NCI-H187 (cell line): ENCODE measurements around the gene UBE2I.
"Not testable (repeated sequence)": the region's sequence is repeated elsewhere in the genome, so short reads cannot be mapped to it uniquely, and the experiment has no call there.

Experiments
- DNase-seq, 2 experiments: peaks; one replicate each; lab custom pipeline; 2025; lab: John Stamatoyannopoulos, UW

The UBE2I gene

DNA sequence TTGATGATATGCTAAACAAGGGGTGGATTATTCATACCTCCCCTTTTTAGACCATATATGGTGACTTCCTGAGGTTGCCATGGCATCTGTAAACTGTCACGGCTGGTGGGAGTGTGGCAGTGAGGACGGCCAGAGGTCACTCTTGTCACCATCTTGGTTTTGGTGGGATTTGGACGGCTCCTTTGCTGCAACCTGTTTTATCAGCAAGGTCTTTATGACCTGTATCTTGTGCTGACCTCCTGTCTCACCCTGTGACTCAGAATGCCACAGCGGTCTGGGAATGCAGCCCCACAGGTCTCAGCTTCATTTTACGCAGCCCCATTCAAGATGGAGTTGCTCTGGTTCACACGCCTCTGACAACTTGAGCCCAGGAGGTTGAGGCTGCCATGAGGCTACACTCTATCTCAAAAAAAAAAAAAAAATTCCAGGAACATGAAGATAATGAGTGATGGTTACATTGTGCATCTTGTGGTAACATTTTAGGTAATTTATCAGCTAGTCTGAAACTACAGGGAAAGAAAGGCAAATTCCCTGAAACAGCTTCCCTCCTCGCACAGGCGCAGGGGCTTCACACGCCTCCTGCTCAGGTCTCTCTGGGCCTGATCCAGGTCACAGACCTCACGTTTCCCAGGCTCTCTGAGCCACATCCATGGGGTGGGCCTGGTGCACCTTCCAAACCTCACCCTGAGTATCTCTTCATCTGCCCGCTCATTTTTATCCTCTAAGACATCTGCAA lies 15.3 kb upstream of the UBE2I start:
- no peak for DNase-seq

DNA sequence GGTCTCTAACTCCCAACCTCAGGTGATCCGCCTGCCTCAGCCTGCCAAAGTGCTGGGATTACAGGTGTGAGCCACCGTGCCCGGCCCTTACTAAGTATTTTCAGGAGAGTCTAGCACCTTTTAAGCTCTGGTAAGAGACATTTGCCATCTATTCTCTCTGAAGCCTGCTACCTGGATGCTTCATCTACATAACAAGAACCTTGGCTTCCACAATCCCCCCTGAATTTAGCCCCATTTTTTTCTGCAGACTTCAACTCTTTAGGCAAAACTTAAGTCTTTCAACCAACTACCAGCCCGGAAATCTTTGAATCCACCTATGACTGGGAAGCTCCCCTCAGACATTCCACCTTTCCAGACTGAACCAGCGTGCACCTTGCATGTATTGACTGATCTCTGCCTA lies 14.0 kb upstream of the UBE2I start:
- no peak for DNase-seq

DNA sequence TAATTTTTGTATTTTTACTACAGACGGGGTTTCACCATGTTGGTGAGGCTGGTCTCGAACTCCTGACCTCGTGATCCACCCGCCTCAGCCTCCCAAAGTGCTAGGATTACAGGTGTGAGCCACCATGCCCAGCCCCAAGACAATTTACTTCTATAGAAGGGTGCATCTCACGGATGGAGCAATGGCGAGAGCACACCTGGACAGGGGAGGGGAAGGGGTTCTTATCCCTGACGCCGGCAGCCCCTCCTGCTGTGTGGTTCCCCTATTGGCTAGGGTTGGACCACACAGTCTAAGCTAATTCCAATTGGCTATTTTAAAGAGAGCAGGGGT lies 12.8 kb upstream of the UBE2I start:
- DNase-seq = not testable (repeated sequence)

DNA sequence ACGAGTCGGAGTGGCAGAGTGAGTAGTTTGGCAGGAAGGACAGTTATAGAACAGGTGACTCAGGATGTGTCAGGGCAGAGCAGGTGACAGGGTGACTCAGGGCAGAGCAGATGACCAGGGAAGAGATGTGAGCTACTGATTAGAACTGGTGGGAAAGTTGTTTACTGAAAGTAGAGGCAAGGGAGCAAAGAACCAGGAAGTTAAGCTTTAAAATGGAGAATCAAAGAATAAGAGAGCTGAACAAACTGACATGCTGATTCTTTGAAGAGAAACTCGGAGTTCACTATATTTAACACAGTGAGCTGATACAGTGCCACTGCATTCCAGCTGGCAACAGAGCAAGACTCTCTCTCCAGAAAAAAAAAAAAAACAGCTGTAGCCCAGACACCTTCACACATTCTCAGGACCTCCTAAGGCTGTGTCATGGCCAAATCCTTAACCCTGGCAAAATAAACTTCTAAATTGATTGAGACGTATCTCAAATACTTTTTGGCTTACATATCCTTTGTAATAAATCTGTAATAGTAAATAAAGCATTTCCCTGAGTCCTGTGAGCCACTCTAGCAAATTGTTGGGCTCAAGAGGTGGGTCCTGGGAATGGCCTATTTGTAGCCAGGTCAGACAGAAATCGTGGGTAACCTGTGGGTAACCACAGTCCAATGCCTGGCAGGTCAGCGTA lies 12.3 kb upstream of the UBE2I start:
- DNase-seq = no peak

DNA sequence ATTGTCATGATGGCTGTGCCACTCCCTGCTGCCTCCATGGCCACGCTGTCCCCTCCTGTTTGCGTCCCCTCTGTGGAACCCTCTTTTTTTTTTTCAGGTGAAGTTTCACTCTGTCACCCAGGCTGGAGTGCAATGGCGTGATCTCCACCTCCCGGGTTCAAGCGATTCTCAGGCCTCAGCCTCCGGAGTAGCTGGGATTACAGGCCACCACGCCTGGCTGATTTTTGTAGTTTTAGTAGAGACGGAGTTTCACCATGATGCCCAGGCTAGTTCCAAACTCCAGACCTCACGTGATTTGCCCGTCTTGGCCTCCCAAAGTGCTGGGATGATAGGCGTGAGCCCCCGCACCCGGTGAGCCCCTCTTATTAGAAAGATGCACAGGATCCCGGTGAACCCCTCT lies 11.0 kb upstream of the UBE2I start:
- no peak for DNase-seq

DNA sequence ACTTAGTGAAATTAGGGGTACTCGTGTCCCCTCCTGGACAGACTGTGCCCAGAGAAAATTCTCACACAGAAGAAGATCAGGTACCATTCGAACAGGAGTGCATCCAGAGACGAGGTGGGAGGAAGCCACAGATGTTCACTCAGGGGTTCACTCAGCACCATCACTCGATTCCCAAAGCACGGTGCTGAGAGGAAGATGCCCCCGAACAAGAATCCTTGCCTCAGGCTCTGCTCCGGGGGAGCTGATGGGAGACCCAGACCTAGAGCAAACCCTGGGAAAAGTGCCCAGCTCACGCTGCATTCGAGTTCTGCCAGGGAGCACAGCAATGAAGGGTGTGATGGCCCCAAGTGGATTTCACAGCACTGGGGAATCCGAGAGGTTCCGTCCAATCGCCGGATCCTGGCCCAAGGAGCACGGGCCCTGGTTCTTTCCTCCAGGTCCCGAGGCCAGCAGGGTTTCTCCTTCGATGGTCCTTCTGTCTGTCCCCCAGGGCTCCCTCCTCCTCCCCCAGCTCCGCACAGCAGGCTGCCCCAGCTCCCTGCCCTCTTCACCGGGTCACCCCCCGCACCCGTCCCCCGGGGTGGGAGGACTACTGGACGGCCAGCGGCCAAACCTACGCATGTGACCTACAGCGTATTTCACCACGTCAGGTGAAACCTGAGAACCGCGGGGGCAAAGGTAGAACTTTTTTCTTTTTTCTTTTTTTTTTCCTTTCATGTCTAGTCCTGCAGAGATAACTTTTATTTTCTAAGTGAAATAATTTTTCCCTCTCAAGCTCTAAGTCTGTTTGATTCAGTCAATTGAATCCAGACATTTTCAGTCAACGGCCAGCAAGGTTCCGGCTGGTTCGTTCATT lies 10.2 kb upstream of the UBE2I start:
- no peak for DNase-seq

DNA sequence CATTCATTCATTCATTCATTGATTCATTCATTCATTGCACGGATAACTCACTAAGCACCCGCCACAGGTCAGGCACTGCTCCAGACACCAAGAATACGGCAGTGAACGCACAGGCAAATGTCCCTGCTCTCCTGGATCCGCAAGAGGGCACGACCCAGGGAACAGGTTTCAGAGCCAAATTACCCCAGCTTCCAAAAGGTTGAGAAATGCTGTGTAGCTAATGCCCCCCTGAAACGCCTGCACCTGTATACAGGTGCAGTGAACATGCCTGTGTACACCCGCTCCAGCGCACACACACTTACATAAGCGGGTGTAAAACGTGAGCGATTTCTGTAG lies 9.6 kb upstream of the UBE2I start:
- DNase-seq = no peak

DNA sequence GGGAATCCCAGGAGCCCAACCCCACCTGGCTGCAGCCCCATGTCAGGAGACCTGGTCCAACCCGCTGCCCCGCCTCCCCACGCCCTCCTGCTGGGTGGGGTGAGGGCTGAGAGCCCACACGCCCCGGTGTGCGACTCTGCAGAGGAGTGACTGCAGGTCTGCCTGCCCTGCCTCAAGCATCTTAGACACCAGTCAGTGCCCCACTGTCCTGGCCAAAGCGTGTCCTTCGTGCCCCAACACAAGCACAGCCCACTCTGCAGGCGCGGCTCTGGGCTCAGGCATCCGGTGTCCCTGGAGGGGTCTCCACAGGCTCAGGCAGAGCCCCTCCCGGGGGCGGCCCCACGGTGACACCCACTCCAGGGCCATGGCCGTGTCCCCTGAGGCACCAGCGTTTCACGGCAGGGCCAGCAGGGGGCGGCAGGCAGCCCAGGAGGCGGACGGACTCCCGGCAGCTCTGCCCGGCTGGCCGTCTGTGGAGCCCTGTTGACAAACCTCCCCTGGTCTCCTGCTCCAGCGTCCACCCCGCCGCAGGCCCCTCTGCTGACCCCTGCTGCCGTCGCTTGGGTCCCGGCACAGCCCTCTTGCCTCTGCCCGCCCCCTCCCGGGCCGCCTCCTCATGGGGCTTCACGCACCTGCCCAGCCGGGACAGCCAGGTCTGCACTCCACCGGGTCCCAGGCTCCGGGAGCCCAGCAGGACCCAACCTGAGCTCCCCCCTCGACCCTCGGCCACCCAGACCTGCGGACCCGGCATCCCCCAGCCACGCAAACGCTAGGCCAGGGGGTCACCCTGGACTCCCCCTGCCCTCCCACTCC lies 8.6 kb upstream of the UBE2I start:
- DNase-seq = peak; percentile 34 to 62

DNA sequence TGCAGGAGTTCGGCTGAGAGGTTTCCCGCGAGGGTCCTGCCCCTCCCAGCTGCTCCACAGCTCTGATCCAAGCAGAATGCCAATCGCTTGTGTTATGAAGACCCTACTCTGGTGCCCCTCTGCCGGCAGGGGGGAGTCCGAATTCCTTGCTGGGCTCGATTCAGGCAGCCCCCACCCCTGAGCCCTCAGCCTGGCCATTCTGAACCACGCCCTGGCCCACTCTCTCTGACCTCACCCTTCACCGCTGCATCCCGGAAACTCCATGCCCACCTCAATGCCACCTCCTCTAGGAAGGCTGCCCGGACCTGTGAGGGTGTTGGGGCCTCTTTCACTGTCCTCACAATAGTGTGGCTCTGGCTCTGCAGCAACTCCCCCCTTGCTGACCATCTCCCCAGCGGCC lies 7.9 kb upstream of the UBE2I start:
- DNase-seq = no peak

DNA sequence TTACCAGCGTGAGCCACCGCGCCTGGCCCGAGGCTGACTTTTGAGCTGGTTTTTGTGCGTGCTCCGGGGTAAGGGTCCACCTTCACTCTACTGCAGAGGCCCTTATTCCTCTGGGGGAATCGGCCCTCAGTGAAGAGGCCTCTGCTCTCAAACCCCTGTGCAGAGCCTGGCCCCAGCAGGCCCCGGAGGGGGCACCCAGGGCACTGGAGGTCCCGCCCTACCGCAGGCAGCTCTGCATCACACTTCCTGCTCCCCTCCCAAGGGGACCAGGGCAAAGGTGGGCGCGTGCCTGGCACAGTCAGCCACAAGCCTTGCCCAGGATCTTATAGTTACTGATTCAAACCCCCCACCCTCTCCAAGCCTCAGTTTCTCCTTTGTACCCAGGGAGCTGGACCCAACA lies 3.6 kb upstream of the UBE2I start:
- DNase-seq = no peak

DNA sequence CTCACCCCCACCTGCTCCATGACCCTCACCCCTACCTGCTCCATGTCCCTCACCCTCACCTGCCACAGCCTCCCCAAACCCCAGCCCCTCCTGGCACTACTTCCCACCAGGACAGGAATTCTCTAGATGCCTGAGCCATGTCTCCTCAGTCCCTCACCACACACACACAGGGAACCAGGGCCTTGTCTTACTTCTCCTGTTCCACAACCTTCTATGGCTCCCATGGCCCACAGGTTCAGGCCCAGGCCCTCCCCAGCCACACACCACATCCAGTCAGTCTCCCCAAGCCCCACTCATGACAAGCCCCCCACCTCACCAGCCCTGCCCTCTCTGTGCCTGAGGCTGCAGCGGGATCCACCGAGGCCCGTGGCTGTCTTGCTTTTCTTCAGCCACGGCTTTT lies 3.1 kb upstream of the UBE2I start:
- DNase-seq = no peak

DNA sequence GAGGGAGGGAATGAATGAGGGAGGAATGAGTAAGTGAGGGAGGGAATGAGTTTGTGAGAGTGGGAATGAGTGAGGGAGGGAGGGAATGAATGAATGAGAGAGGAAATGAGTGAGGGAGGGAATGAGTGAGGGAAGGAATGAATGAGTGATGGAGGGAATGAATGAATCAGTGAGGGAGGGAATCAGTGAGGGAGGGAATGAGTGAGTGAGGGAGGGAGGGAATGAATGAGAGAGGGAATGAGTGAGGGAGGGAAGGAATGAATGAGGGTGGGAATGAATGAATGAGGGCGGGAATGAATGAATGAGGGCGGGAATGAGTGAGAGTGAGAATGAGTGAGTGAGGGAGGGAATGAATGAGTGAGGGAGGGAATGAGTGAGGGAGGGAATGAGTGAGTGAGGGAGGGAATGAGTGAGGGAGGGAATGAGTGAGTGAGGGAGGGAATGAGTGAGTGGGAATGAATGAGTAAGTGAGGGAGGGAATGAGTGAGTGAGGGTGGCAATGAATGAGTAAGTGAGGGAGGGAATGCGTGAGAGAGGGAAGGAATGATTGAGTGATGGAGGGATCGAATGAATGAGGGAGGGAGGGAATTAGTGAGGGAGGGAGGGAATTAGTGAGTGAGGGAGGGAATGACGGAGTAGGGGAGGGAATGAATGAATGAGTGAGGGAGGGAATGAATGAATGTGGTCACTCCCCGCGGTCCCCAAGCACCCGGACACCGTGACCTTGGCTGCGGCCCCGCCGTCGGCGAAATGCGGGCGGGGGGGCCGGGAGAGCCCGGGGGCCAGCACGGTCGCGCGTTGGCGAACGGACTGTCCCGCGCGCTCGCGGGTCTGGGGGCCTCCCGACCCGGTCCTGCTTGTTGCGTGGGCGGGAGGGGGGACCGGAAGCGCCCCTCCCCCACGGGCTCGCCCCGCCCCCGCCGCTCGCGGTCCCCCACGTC lies 1.1 kb upstream of the UBE2I start:
- no peak for DNase-seq

DNA sequence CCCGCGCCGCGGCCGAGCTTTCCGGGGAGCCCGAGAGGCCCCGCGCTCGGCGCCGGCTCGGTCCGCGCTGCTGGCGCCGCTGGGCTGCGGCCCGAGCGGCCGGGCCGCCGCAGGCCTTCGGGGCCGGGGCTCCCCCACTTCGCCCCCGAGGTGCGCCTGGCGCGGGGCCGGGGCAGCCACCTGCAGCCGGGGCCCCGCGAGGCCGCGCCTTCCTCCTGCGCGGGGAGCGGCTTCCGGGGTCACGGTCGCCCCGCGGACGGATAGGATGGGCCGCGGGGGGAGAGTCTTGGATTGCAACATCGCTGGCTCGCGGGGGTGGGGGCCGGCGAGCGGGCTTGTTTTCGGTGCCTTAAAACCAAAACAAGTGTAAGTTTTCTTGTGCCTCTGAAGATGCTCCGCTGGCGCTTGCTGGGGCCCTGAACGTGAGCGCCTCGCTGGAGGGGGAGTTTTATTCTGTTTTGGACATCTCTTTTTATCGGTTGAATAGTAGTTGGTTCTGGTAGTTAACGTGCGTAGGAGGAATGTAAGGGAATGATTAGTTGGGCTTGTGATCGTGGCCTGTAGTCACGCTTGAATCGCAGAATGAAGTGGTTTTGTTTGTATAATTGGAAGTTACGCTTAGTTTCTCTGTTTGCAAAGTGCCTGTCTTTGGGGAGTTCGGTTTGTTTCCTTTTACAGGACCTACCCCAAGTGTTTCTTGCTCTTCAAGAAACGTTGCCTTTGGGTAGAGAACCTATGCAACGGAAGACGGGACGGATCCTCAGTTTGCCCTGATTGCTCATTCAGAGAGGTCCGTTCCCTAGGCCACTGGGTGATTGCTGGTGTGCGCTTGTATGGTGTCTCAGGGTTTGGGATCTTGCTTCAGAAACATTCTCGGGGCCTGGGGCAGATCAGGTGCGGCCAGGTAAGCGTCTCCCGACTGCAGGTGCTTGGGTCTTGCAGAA lies 724 bp downstream of the UBE2I start:
- DNase-seq = no peak

DNA sequence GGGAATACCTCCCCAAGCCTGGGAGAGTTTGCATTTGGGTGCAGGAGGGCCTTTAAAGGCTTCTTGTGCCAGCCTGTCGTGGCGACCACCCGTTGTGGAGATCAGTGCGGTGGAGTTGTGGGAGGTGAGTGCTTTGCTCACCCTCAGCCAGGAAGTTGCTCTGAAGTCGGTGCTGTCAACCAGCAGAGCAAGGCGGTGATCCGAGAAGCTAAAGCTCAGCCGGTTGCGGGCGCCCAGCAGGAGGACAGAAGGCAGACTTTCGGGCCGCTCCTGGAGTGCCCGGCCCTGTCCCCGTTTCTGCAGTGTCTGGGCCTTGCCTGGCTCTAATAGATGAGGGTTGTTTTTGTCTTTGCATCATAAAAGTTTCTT lies 1.4 kb downstream of the UBE2I start:
- no peak for DNase-seq

DNA sequence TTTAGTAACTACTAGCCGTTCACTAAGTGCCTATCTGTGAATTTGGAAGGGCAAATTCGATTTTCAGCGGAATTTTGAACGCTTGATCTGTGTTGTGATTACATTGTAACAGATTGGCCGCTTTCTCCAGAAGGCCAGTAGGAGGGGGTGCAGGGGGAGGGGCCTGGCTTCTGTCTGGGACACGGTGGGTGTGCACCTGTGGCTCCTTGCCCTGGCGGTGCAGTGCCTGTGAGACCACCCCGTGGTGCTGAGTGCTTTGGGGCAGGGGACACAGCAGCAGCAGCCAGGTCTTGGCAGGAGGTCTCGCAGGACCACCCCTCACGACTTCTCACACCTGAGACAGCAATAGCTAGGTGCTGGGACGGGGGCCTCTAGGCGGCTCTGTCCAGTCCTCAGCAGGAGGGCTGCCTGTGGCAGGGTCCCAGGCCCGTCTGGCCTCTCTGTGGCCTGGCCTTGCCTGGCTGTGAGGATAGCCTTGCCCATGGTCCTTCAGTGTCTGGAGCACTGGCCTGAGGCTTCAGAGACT lies 1.8 kb downstream of the UBE2I start:
- no peak for DNase-seq

DNA sequence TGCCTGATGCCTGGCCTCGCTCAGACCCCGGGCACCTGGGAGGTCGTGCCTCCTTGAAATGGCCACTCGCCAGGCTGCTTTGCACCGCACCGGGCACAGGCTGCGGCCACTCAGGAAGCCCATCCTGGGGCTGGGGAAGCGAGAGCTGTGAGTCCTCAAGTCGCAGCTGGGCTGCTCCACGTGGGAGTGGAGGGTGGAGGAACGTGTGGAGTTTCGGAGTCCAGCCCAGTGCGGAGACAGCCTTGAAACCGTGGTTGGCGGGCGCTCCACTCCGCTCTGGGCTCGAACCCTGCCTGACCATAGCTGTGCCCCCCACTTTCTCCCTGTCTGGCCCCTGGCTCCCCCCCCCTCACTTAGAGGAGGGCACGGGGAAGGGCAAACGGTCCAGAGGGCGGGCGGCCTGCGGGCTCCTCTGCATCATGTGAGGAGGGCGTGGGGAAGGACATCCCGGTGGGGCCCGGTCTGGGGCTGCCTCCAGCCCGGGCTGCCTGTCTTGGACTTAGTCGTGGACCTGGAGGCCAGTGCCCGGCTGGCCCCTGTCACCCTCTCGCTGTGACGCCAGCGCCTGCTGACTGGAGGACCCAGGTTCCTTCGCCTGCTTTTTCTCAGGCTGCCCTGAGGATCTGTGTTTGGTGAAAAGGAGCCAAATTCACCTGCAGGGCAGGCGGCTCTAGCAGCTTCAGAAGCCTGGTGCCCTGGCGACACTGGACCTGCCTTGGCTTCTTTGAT lies 2.5 kb downstream of the UBE2I start:
- DNase-seq = no peak

DNA sequence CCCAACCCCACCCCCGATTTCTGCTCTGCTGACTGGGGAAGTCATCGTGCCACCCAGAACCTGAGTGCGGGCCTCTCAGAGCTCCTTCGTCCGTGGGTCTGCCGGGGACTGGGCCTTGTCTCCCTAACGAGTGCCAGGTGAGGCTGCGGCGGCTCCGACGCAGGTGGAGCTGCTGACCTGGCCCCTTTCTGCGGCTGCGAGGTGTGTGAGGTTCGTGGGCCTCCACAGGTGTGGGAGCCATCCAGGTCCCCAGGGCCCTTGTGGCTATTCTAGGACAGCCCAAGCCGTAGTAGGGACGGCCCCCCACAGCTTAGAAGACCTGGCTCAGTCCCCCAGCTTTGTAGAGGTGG lies 3.0 kb downstream of the UBE2I start:
- DNase-seq = no peak

DNA sequence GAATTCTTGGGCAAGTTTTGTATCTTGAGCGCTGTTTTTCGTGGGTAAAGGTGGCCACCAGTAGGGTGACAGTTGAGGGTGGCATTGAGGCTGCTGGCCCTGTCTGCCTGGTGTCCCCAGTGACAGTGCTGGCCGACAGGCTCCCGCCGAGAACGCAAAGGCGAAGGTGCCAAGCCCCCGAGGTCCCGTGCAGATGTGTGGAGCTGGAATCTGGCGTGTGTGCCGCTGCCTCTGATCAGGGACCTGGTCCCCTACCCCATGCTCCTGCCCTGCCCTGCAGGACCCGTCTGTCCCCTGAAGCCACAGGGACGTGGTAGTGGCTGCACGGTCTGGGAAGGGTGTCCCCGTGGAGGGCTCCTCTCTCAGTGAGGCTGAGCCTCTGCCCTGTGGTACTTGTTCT lies 3.5 kb downstream of the UBE2I start:
- no peak for DNase-seq

DNA sequence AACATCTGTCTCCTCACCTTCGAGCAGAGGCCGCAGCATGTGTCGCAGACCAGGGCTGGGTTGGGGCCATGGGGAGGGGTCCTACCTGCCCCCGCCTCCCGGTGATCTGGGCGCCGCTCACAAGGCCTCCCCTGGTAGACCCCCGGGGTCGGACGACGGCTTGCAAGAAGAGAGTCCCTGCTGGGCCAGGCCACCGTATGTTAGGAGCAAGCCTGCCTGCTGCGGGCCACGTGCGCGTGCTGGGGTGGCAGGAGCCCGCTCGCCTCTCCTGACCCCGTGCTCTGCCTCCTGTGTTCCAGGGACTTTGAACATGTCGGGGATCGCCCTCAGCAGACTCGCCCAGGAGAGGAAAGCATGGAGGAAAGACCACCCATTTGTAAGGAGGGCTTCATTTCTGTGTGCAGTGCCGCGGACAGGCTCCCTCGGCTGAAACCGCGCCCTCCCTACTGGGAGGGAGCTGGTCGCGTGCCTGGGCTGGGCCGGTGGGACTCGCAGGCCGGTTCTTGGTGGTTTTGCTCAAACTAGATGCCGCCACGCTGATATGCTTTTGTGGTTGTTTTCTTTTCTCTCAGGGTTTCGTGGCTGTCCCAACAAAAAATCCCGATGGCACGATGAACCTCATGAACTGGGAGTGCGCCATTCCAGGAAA lies 4.4 kb downstream of the UBE2I start:
- no peak for DNase-seq
